ENCODE data around the gene SHANK3.
"Not testable (repeated sequence)": the region's sequence is repeated elsewhere in the genome, so short reads cannot be mapped to it uniquely, and the experiment has no call there.

The SHANK3 gene

GRCh38 chr22:50672471-50673230, at the start of gene SHANK3:
Gene SHANK3, plus strand, starts transcription at chr22:50672823.
- no peak for DNase-seq

GRCh38 chr22:50624347-50625130, 48.1 kb upstream of the SHANK3 start:
- DNase-seq: no peak

GRCh38 chr22:50625131-50625567, 47.5 kb upstream of the SHANK3 start:
- DNase-seq: no peak

- no peak for DNase-seq
Measured at GRCh38 chr22:50625568-50626313, 46.9 kb upstream of the SHANK3 start.

- no peak for DNase-seq
Measured at GRCh38 chr22:50626314-50626849, 46.2 kb upstream of the SHANK3 start.

GRCh38 chr22:50626850-50627641, 45.6 kb upstream of the SHANK3 start:
- no peak for DNase-seq

GRCh38 chr22:50627642-50628542, 44.7 kb upstream of the SHANK3 start, which contains the start of gene ARSA:
Gene ARSA, minus strand, starts transcription at chr22:50628152. Its CDS starts 373 bp downstream, at chr22:50627779.
- peak; percentile 71 for DNase-seq

GRCh38 chr22:50628543-50629134, 44.0 kb upstream of the SHANK3 start:
- no peak for DNase-seq

- no peak for DNase-seq
Measured at GRCh38 chr22:50630376-50630775, 42.2 kb upstream of the SHANK3 start.

- DNase-seq: no peak
Measured at GRCh38 chr22:50633086-50633485, 39.5 kb upstream of the SHANK3 start.

GRCh38 chr22:50633771-50634170, 38.9 kb upstream of the SHANK3 start:
- DNase-seq: no peak

- no peak for DNase-seq
Measured at GRCh38 chr22:50635591-50635990, 37.0 kb upstream of the SHANK3 start.

GRCh38 chr22:50640296-50640695, 32.3 kb upstream of the SHANK3 start:
- not testable (repeated sequence) for DNase-seq

- DNase-seq: no peak
Measured at GRCh38 chr22:50640857-50641647, 31.6 kb upstream of the SHANK3 start.

GRCh38 chr22:50641696-50642607, 30.7 kb upstream of the SHANK3 start:
- DNase-seq: no peak

GRCh38 chr22:50643021-50643820, 29.4 kb upstream of the SHANK3 start:
- DNase-seq: not testable (repeated sequence)

GRCh38 chr22:50643821-50644101, 28.9 kb upstream of the SHANK3 start:
- DNase-seq: not testable (repeated sequence)

GRCh38 chr22:50653256-50653655, 19.4 kb upstream of the SHANK3 start:
- DNase-seq: no peak
